Esophagus squamous epithelium (tissue), 5 donors: ENCODE results near the gene MSANTD3. TPM values are rescaled to one million over a fixed set of nuclear protein-coding genes. Genes with fewer than 3 reads are reported as not detected.
"Not testable (repeated sequence)": the region's sequence is repeated elsewhere in the genome, so short reads cannot be mapped to it uniquely, and the experiment has no call there.

Experiments used
- DNase-seq: peaks from one replicate; lab custom pipeline; 2025; lab: John Stamatoyannopoulos, UW
- H3K27ac ChIP-seq, 4 donors: fragments of 200-600 bp; sonication (generic); one replicate each; pipeline ENCODE4 v1.5.1; 2016 to 2019; ENCODE audit warnings: mild to moderate bottlenecking in 1 of 4
- H3K27me3 ChIP-seq, 4 donors: fragments of 200-600 bp; sonication (generic); 1 replicate in 3 of 4; 2 replicates in 1 of 4; pipeline versions ENCODE4 v1.5.1 to v1.6.0; 2017 to 2021; ENCODE audit warnings: antibody characterized with exemption in 1 of 4
- H3K36me3 ChIP-seq, 3 donors: fragments of 200-600 bp; sonication (generic); one replicate each; pipeline ENCODE4 v1.5.1; 2016 to 2019
- H3K4me1 ChIP-seq, 3 donors: fragments of 200-600 bp; sonication (generic); one replicate each; pipeline ENCODE4 v1.5.1; 2017 to 2019
- H3K4me3 ChIP-seq, 4 donors: fragments of 200-600 bp; sonication (generic); 1 replicate in 3 of 4; 2 replicates in 1 of 4; pipeline ENCODE4 v1.5.1; 2016 to 2019; ENCODE audit warnings: mild to moderate bottlenecking in 2 of 4, moderate library complexity in 1 of 4
- H3K9me3 ChIP-seq, 3 donors: fragments of 200-600 bp; sonication (generic); one replicate each; pipeline ENCODE4 v1.5.1; 2016 to 2019
- CTCF ChIP-seq, 6 experiments: fragments of 450-650 bp in 4 of 6; fragments of 200-600 bp in 2 of 6; sonication (generic) in 2 of 6; IDR thresholded peaks; one replicate each; pipeline ENCODE4 v1.5.1; 2016 to 2019; ENCODE audit warnings: antibody characterized with exemption in 6 of 6, mild to moderate bottlenecking in 4 of 6, moderate library complexity in 4 of 6
- POLR2A ChIP-seq, 4 donors: fragments of 450-650 bp; IDR thresholded peaks; one replicate each; pipeline ENCODE4 v1.6.1; 2017; ENCODE audit warnings: antibody characterized with exemption in 4 of 4, mild to moderate bottlenecking in 4 of 4, moderate library complexity in 3 of 4
- WGBS, 2 donors: methylation state at CpG; one replicate each; pipeline ENCODE4 v1.1.5; 2018; 5-methylcytosine and 5-hydroxymethylcytosine counted together
- intact Hi-C: fragments of 100-400 bp; cut with DNase I; formaldehyde crosslinking; loops from one replicate; pipeline ENCODE4 v1.15.0; 2022
- total RNA-seq, 4 donors: library from RNA; depleted of rRNA; stranded (reverse); fragments of >200 nt; gene quantifications; one replicate each; pipeline ENCODE4 v1.1.0, GENCODE V29; 2016
- donor health status: DM: yes; HTN: yes; CAD: no.

Gene MSANTD3
- total RNA-seq, 4 donors from 2014 or later, result 14.9 to 24.2 (median 18.1) TPM

- H3K9me3 ChIP-seq, result no peaks in the 10 kb centered on the region
- H3K27ac ChIP-seq, result no peak overlapping the region
- 80 to 92% methylated on average over 1 of the region's 1 CpG for WGBS, 2 donors
- intact Hi-C loops, result no loop called here
- no peak overlapping the region for H3K4me3 ChIP-seq
- no peaks in the 10 kb centered on the region for H3K36me3 ChIP-seq
- peaks cover 0 to 13% (median 0%) of the 10 kb centered on the region in 3 donors for H3K4me1 ChIP-seq
- TF ChIP-seq POLR2A (IDR thresholded peaks at IDR 0.05), result no peak
- no peak for TF ChIP-seq CTCF (IDR thresholded peaks at IDR 0.05)
- DNase-seq, result no peak
- peaks cover 0 to 15% (median 0%) of the 10 kb centered on the region in 4 donors for H3K27me3 ChIP-seq
These were observed 17.8 kb upstream of the MSANTD3 start for GRCh38 chr9:100409176-100409556.

GRCh38 chr9:100411472-100412283, 15.3 kb upstream of the MSANTD3 start:
- peak overlapping the region; percentile 9 to 42 (median 32) for H3K27ac ChIP-seq
- TF ChIP-seq POLR2A (IDR thresholded peaks at IDR 0.05), result peak in 1 of 4 donors; percentile 49
- no peak for TF ChIP-seq CTCF (IDR thresholded peaks at IDR 0.05)
- DNase-seq, result peak; percentile 37

GRCh38 chr9:100413839-100414420, 13.0 kb upstream of the MSANTD3 start:
- no peak for DNase-seq
- Histone ChIP-seq H3K27ac (no peak overlapping the region), H3K36me3 (no peaks in the 10 kb centered on the region), H3K27me3 (peaks cover 0 to 5% (median 0%) of the 10 kb centered on the region in 4 donors), H3K4me1 (peaks cover 0 to 13% (median 0%) of the 10 kb centered on the region in 3 donors), H3K9me3 (no peaks in the 10 kb centered on the region), H3K4me3 (no peak overlapping the region)
- 94 to 100% methylated on average over 2 to 5 of the region's 5 CpGs for WGBS, 2 donors
- TF ChIP-seq POLR2A (IDR thresholded peaks at IDR 0.05) (no peak), CTCF (IDR thresholded peaks at IDR 0.05) (no peak)
- intact Hi-C loops, result no loop called here

More at GRCh38 chr9:100411472-100412283, 15.3 kb upstream of the MSANTD3 start:
- Histone ChIP-seq H3K4me3 (peak overlapping the region; percentile 31 to 72 (median 50)), H3K4me1 (peaks cover 0 to 13% (median 0%) of the 10 kb centered on the region in 3 donors), H3K9me3 (no peaks in the 10 kb centered on the region), H3K36me3 (no peaks in the 10 kb centered on the region), H3K27me3 (peaks cover 0 to 10% (median 0%) of the 10 kb centered on the region in 4 donors)
- WGBS, 2 donors, result 13 to 32% methylated on average over 15 to 27 of the region's 38 CpGs
- intact Hi-C loops, result no loop called here

GRCh38 chr9:100417815-100418214, 9.1 kb upstream of the MSANTD3 start:
- H3K4me3 ChIP-seq, result no peak overlapping the region
- H3K4me1 ChIP-seq, result no peaks in the 10 kb centered on the region
- no peak for TF ChIP-seq POLR2A (IDR thresholded peaks at IDR 0.05)
- no peak for TF ChIP-seq CTCF (IDR thresholded peaks at IDR 0.05)
- H3K27me3 ChIP-seq, result peaks cover 0 to 19% (median 0%) of the 10 kb centered on the region in 4 donors
- no peaks in the 10 kb centered on the region for H3K9me3 ChIP-seq
- H3K36me3 ChIP-seq, result no peaks in the 10 kb centered on the region
- H3K27ac ChIP-seq, result no peak overlapping the region
- intact Hi-C loops, result no loop called here
- no peak for DNase-seq
- WGBS, 2 donors, result 66 to 74% methylated on average over 4 of the region's 4 CpGs

- no peaks in the 10 kb centered on the region for H3K4me1 ChIP-seq
- H3K36me3 ChIP-seq, result no peaks in the 10 kb centered on the region
- H3K27me3 ChIP-seq, result peaks cover 0 to 19% (median 0%) of the 10 kb centered on the region in 4 donors
- no peak overlapping the region for H3K27ac ChIP-seq
- DNase-seq, result no peak
- intact Hi-C loops, result no loop called here
- no peak overlapping the region for H3K4me3 ChIP-seq
- 74 to 84% methylated on average over 3 of the region's 3 CpGs for WGBS, 2 donors
- TF ChIP-seq CTCF (IDR thresholded peaks at IDR 0.05), result no peak
- TF ChIP-seq POLR2A (IDR thresholded peaks at IDR 0.05), result no peak
- H3K9me3 ChIP-seq, result no peaks in the 10 kb centered on the region
These were observed 7.8 kb upstream of the MSANTD3 start for GRCh38 chr9:100419166-100419565.

GRCh38 chr9:100421116-100421515, 5.8 kb upstream of the MSANTD3 start:
- H3K27ac ChIP-seq, H3K36me3 ChIP-seq, DNase-seq, intact Hi-C loops, H3K4me1 ChIP-seq, H3K9me3 ChIP-seq, H3K4me3 ChIP-seq: not testable (repeated sequence)
- H3K27me3 ChIP-seq, result peaks cover 0 to 16% (median 0%) of the 10 kb centered on the region in 4 donors
- WGBS, 2 donors, result 71 to 93% methylated on average over 3 of the region's 3 CpGs
